ENCODE data around the gene ATF3.

The ATF3 gene

GRCh38 chr1:212593821-212594251 is 14.7 kb upstream of the ATF3 start:
- no peak overlapping the region for H3K9ac ChIP-seq (ENCODE audit: low read depth, low read length, poor library complexity)
- H3K14ac ChIP-seq (ENCODE audit: low read length): no peak overlapping the region
- H3K79me1 ChIP-seq (ENCODE audit: low read depth, low read length): no peaks in the 10 kb centered on the region
- no peak overlapping the region for H3K23ac ChIP-seq (ENCODE audit: low read depth, low read length, poor library complexity)
- no peak overlapping the region for H3K4me2 ChIP-seq (ENCODE audit: insufficient read depth, low read length, poor library complexity, severe bottlenecking)
- no peak overlapping the region for H3K18ac ChIP-seq (ENCODE audit: low read length)
- H2AK5ac ChIP-seq (ENCODE audit: low read depth, low read length): no peak overlapping the region
- no peak overlapping the region for H3K4me3 ChIP-seq (ENCODE audit: low read length in 2 of 2)
- no peak overlapping the region for H2BK15ac ChIP-seq (ENCODE audit: low read length)
- no peaks in the 10 kb centered on the region for H3K27me3 ChIP-seq (ENCODE audit: control insufficient read depth in 3 of 3, insufficient read depth in 3 of 3, low read depth in 1 of 3, low read length in 3 of 3)
- H3K4ac ChIP-seq (ENCODE audit: low read length): no peak overlapping the region
- H3K9me3 ChIP-seq (replicated peaks in 1 of 2; ENCODE audit: control insufficient read depth in 2 of 2, insufficient read depth in 1 of 2, low read depth in 1 of 2, low read length in 2 of 2): no peaks in the 10 kb centered on the region
- WGBS, 2 donors (ENCODE audit: extremely low coverage in 2 of 2, insufficient read length in 2 of 2, insufficient replicate concordance in 1 of 2): no CpG with 5 or more reads among the region's 3 CpGs
- H4K91ac ChIP-seq (ENCODE audit: low read depth, low read length, poor library complexity): no peak overlapping the region
- no peak for DNase-seq (ENCODE audit: low spot score)
- H2BK5ac ChIP-seq (ENCODE audit: low read length): no peak overlapping the region
- H4K8ac ChIP-seq (ENCODE audit: low read depth, low read length): no peak overlapping the region
- H2BK12ac ChIP-seq (ENCODE audit: low read length): no peak overlapping the region
- no peak overlapping the region for H3K27ac ChIP-seq (replicated peaks; ENCODE audit: low read length)
- no peak overlapping the region for H2AFZ ChIP-seq (ENCODE audit: low read length)
- H3K4me1 ChIP-seq (ENCODE audit: control insufficient read depth in 2 of 2, insufficient read depth in 1 of 2, low read depth in 1 of 2, low read length in 2 of 2): peaks cover 8 to 24% of the 10 kb centered on the region in 2 donors
- no peak overlapping the region for H2BK120ac ChIP-seq (ENCODE audit: low read depth, low read length)
- H3K36me3 ChIP-seq (replicated peaks in 1 of 2; ENCODE audit: control insufficient read depth in 2 of 2, insufficient read depth in 2 of 2, low read length in 2 of 2): no peaks in the 10 kb centered on the region

- no peak overlapping the region for H2BK120ac ChIP-seq (ENCODE audit: low read depth, low read length)
- H2BK15ac ChIP-seq (ENCODE audit: low read length): no peak overlapping the region
- H2AFZ ChIP-seq (ENCODE audit: low read length): no peak overlapping the region
- no peak overlapping the region for H2AK5ac ChIP-seq (ENCODE audit: low read depth, low read length)
- no peak overlapping the region for H3K18ac ChIP-seq (ENCODE audit: low read length)
- no peak overlapping the region for H2BK5ac ChIP-seq (ENCODE audit: low read length)
- H3K36me3 ChIP-seq (replicated peaks in 1 of 2; ENCODE audit: control insufficient read depth in 2 of 2, insufficient read depth in 2 of 2, low read length in 2 of 2): no peaks in the 10 kb centered on the region
- H3K79me1 ChIP-seq (ENCODE audit: low read depth, low read length): no peaks in the 10 kb centered on the region
- no peak for DNase-seq (ENCODE audit: low spot score)
- no peak overlapping the region for H3K14ac ChIP-seq (ENCODE audit: low read length)
- H4K91ac ChIP-seq (ENCODE audit: low read depth, low read length, poor library complexity): no peak overlapping the region
- no peak overlapping the region for H3K4me2 ChIP-seq (ENCODE audit: insufficient read depth, low read length, poor library complexity, severe bottlenecking)
- no peak overlapping the region for H3K27ac ChIP-seq (replicated peaks; ENCODE audit: low read length)
- H3K4me3 ChIP-seq (ENCODE audit: low read length in 2 of 2): no peak overlapping the region
- no peak overlapping the region for H3K23ac ChIP-seq (ENCODE audit: low read depth, low read length, poor library complexity)
- H4K8ac ChIP-seq (ENCODE audit: low read depth, low read length): no peak overlapping the region
- H3K4ac ChIP-seq (ENCODE audit: low read length): no peak overlapping the region
- H2BK12ac ChIP-seq (ENCODE audit: low read length): no peak overlapping the region
- H3K9ac ChIP-seq (ENCODE audit: low read depth, low read length, poor library complexity): no peak overlapping the region
- peaks cover 0 to 4% (median 0%) of the 10 kb centered on the region in 3 experiments for H3K27me3 ChIP-seq (ENCODE audit: control insufficient read depth in 3 of 3, insufficient read depth in 3 of 3, low read depth in 1 of 3, low read length in 3 of 3)
- H3K9me3 ChIP-seq (replicated peaks in 1 of 2; ENCODE audit: control insufficient read depth in 2 of 2, insufficient read depth in 1 of 2, low read depth in 1 of 2, low read length in 2 of 2): no peaks in the 10 kb centered on the region
- no CpG with 5 or more reads among the region's 3 CpGs for WGBS, 2 donors (ENCODE audit: extremely low coverage in 2 of 2, insufficient read length in 2 of 2, insufficient replicate concordance in 1 of 2)
- H3K4me1 ChIP-seq (ENCODE audit: control insufficient read depth in 2 of 2, insufficient read depth in 1 of 2, low read depth in 1 of 2, low read length in 2 of 2): peaks cover 8 to 24% of the 10 kb centered on the region in 2 donors
Observed at GRCh38 chr1:212594640-212595039, 13.9 kb upstream of the ATF3 start.

GRCh38 chr1:212595229-212595628 is 13.3 kb upstream of the ATF3 start:
- no peak overlapping the region for H3K9ac ChIP-seq (ENCODE audit: low read depth, low read length, poor library complexity)
- H3K4me3 ChIP-seq (ENCODE audit: low read length in 2 of 2): no peak overlapping the region
- H2BK5ac ChIP-seq (ENCODE audit: low read length): no peak overlapping the region
- no peak overlapping the region for H3K23ac ChIP-seq (ENCODE audit: low read depth, low read length, poor library complexity)
- H2AFZ ChIP-seq (ENCODE audit: low read length): peak overlapping the region; percentile 71
- no peak overlapping the region for H3K18ac ChIP-seq (ENCODE audit: low read length)
- no CpG with 5 or more reads among the region's 8 CpGs for WGBS, 2 donors (ENCODE audit: extremely low coverage in 2 of 2, insufficient read length in 2 of 2, insufficient replicate concordance in 1 of 2)
- H3K9me3 ChIP-seq (replicated peaks in 1 of 2; ENCODE audit: control insufficient read depth in 2 of 2, insufficient read depth in 1 of 2, low read depth in 1 of 2, low read length in 2 of 2): no peaks in the 10 kb centered on the region
- H2BK12ac ChIP-seq (ENCODE audit: low read length): no peak overlapping the region
- peaks cover 0 to 9% (median 0%) of the 10 kb centered on the region in 3 experiments for H3K27me3 ChIP-seq (ENCODE audit: control insufficient read depth in 3 of 3, insufficient read depth in 3 of 3, low read depth in 1 of 3, low read length in 3 of 3)
- H3K14ac ChIP-seq (ENCODE audit: low read length): no peak overlapping the region
- no peak overlapping the region for H3K4me2 ChIP-seq (ENCODE audit: insufficient read depth, low read length, poor library complexity, severe bottlenecking)
- H3K4me1 ChIP-seq (ENCODE audit: control insufficient read depth in 2 of 2, insufficient read depth in 1 of 2, low read depth in 1 of 2, low read length in 2 of 2): peaks cover 8 to 24% of the 10 kb centered on the region in 2 donors
- no peaks in the 10 kb centered on the region for H3K36me3 ChIP-seq (replicated peaks in 1 of 2; ENCODE audit: control insufficient read depth in 2 of 2, insufficient read depth in 2 of 2, low read length in 2 of 2)
- H2BK15ac ChIP-seq (ENCODE audit: low read length): no peak overlapping the region
- no peak overlapping the region for H2BK120ac ChIP-seq (ENCODE audit: low read depth, low read length)
- H4K91ac ChIP-seq (ENCODE audit: low read depth, low read length, poor library complexity): no peak overlapping the region
- DNase-seq (ENCODE audit: low spot score): no peak
- no peak overlapping the region for H3K4ac ChIP-seq (ENCODE audit: low read length)
- no peak overlapping the region for H4K8ac ChIP-seq (ENCODE audit: low read depth, low read length)
- H3K27ac ChIP-seq (replicated peaks; ENCODE audit: low read length): no peak overlapping the region
- no peak overlapping the region for H2AK5ac ChIP-seq (ENCODE audit: low read depth, low read length)
- H3K79me1 ChIP-seq (ENCODE audit: low read depth, low read length): no peaks in the 10 kb centered on the region

GRCh38 chr1:212595787-212596714 is 12.5 kb upstream of the ATF3 start:
- Histone ChIP-seq H2AK5ac (ENCODE audit: low read depth, low read length) (no peak overlapping the region), H3K4ac (ENCODE audit: low read length) (no peak overlapping the region), H2BK5ac (ENCODE audit: low read length) (no peak overlapping the region), H4K8ac (ENCODE audit: low read depth, low read length) (no peak overlapping the region), H3K4me2 (ENCODE audit: insufficient read depth, low read length, poor library complexity, severe bottlenecking) (no peak overlapping the region), H3K79me1 (ENCODE audit: low read depth, low read length) (no peaks in the 10 kb centered on the region), H3K9me3 (replicated peaks in 1 of 2; ENCODE audit: control insufficient read depth in 2 of 2, insufficient read depth in 1 of 2, low read depth in 1 of 2, low read length in 2 of 2) (no peaks in the 10 kb centered on the region), H3K36me3 (replicated peaks in 1 of 2; ENCODE audit: control insufficient read depth in 2 of 2, insufficient read depth in 2 of 2, low read length in 2 of 2) (no peaks in the 10 kb centered on the region), H3K9ac (ENCODE audit: low read depth, low read length, poor library complexity) (no peak overlapping the region), H3K14ac (ENCODE audit: low read length) (no peak overlapping the region), H3K4me3 (ENCODE audit: low read length in 2 of 2) (no peak overlapping the region), H4K91ac (ENCODE audit: low read depth, low read length, poor library complexity) (no peak overlapping the region), H2BK12ac (ENCODE audit: low read length) (no peak overlapping the region), H2BK15ac (ENCODE audit: low read length) (no peak overlapping the region), H3K18ac (ENCODE audit: low read length) (no peak overlapping the region), H3K23ac (ENCODE audit: low read depth, low read length, poor library complexity) (no peak overlapping the region), H2AFZ (ENCODE audit: low read length) (peak overlapping the region; percentile 71), H2BK120ac (ENCODE audit: low read depth, low read length) (no peak overlapping the region), H3K27ac (replicated peaks; ENCODE audit: low read length) (no peak overlapping the region), H3K4me1 (ENCODE audit: control insufficient read depth in 2 of 2, insufficient read depth in 1 of 2, low read depth in 1 of 2, low read length in 2 of 2) (peaks cover 8 to 24% of the 10 kb centered on the region in 2 donors), H3K27me3 (ENCODE audit: control insufficient read depth in 3 of 3, insufficient read depth in 3 of 3, low read depth in 1 of 3, low read length in 3 of 3) (peaks cover 0 to 16% (median 0%) of the 10 kb centered on the region in 3 experiments)
- DNase-seq (ENCODE audit: low spot score): no peak
- WGBS, 2 donors (ENCODE audit: extremely low coverage in 2 of 2, insufficient read length in 2 of 2, insufficient replicate concordance in 1 of 2): no CpG with 5 or more reads among the region's 8 CpGs
